Stimulated activated naive B cell treated with anti-CD40 and anti-IgM and Interleukin-4, amounts not matched to agents 10 μg/mL and 1 μg/mL and 100 μg/mL, for 72 hours (primary cell): Measurements from ENCODE around the gene CD86.

Source experiments
- ATAC-seq, 2 donors: fragments of 150-1000 bp; cut with Tn5 transposase; replicated peaks; 2 replicates each; pipeline ENCODE4 v1.10.0; 2021; ENCODE audit warnings: moderate library complexity in 1 of 2
- DNase-seq: peaks from one replicate; pipeline ENCODE4 v3.0.0; 2021
- H3K27ac Mint-ChIP-seq: one replicate; pipeline ENCODE4 v1.8.0; 2022; ENCODE audit warnings: mild to moderate bottlenecking, mixed read lengths
- H3K27me3 Mint-ChIP-seq, 2 donors: one replicate each; pipeline ENCODE4 v1.8.0; 2022; ENCODE audit warnings: mixed read lengths in 2 of 2
- H3K36me3 Mint-ChIP-seq, 2 donors: one replicate each; pipeline ENCODE4 v1.8.0; 2022; ENCODE audit warnings: mixed read lengths in 2 of 2, mild to moderate bottlenecking in 1 of 2
- H3K4me1 Mint-ChIP-seq, 2 donors: one replicate each; pipeline ENCODE4 v1.8.0; 2022; ENCODE audit warnings: mixed read lengths in 2 of 2, mild to moderate bottlenecking in 1 of 2
- H3K4me3 Mint-ChIP-seq, 2 donors: one replicate each; pipeline ENCODE4 v1.8.0; 2022; ENCODE audit warnings: mild to moderate bottlenecking in 2 of 2, mixed read lengths in 2 of 2, moderate library complexity in 1 of 2
- H3K9me3 Mint-ChIP-seq, 2 donors: one replicate each; pipeline ENCODE4 v1.8.0; 2022; ENCODE audit warnings: mixed read lengths in 2 of 2, mild to moderate bottlenecking in 1 of 2

CD86 gene

GRCh38 chr3:122055215-122055614 lies at the start of gene CD86:
TSS of gene CD86 (plus strand) at chr3:122055362. CDS start at chr3:122055490, 128 bp downstream.
- Mint-ChIP-seq H3K4me3 (peak within 1 kb of the TSS; percentile 65 to 74), H3K9me3 (no peaks in the 10 kb centered on the region), H3K27ac (peak within 1 kb of the TSS; percentile 43), H3K27me3 (peaks cover 0 to 4% of the 10 kb centered on the region in 2 donors), H3K4me1 (peaks cover 35 to 58% of the 10 kb centered on the region in 2 donors), H3K36me3 (peaks cover 17 to 42% of the 10 kb centered on the region in 2 donors)
- ATAC-seq (peak; percentile 99), DNase-seq (peak; percentile 78)

DNA sequence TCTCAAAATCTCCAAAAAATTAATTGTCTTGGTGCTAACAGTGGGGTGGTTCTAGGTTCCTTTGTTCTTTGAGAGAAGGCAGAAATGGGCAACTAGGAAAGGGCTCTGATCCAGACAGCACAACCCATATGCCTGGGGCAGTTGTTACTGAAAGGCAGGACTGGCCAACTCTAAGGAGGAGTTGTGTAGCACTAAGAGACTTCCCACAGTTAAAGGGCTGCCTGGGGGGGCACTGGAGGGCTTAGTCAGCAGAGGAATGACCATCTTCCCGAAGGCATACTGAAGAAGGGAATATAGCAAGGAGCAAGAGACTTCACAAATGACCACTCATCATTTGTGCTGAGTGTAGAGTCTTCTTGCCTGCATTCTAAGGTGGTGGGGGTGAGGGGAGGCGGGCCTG lies 48.9 kb upstream of the CD86 start:
- DNase-seq: no peak
- Mint-ChIP-seq H3K4me3 (no peak overlapping the region), H3K4me1 (peaks cover 51 to 55% of the 10 kb centered on the region in 2 donors), H3K27me3 (no peaks in the 10 kb centered on the region), H3K27ac (peak overlapping the region; percentile 10), H3K36me3 (peaks cover 0 to 4% of the 10 kb centered on the region in 2 donors), H3K9me3 (no peaks in the 10 kb centered on the region)
- ATAC-seq: no peak

DNA sequence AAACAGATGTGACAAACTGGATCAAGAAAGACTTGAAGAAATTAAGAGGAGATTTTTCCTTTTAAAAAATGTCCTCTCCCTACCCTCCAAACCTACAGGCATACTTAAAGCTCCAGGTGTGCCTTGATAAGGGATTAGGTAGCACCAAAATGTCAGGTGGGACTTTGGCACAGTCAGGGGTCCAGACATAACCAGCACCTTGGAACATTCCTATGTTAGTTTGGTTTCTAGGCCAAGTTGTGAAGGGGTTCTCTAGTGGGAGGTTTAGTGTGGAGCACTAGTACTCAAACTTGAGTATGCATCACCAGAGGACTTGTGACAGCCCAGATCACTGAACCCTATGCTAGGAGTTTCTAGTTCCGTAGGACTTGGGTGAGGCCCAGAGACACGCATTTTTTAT lies 47.0 kb upstream of the CD86 start:
- Mint-ChIP-seq H3K36me3 (no peaks in the 10 kb centered on the region), H3K27ac (no peak overlapping the region), H3K9me3 (no peaks in the 10 kb centered on the region), H3K4me1 (peaks cover 56 to 59% of the 10 kb centered on the region in 2 donors), H3K4me3 (no peak overlapping the region), H3K27me3 (no peaks in the 10 kb centered on the region)
- ATAC-seq (no peak), DNase-seq (no peak)

- no peak overlapping the region for H3K4me3 Mint-ChIP-seq
- H3K27ac Mint-ChIP-seq: no peak overlapping the region
- H3K36me3 Mint-ChIP-seq: no peaks in the 10 kb centered on the region
- H3K9me3 Mint-ChIP-seq: peaks cover 0 to 1% of the 10 kb centered on the region in 2 donors
- ATAC-seq (no peak), DNase-seq (no peak)
- no peaks in the 10 kb centered on the region for H3K27me3 Mint-ChIP-seq
- H3K4me1 Mint-ChIP-seq: peaks cover 45 to 50% of the 10 kb centered on the region in 2 donors
Measured at GRCh38 chr3:122010506-122010905, 44.7 kb upstream of the CD86 start.

GRCh38 chr3:122011396-122011795 lies 43.8 kb upstream of the CD86 start:
- no peak for ATAC-seq
- no peaks in the 10 kb centered on the region for H3K27me3 Mint-ChIP-seq
- DNase-seq: no peak
- H3K27ac Mint-ChIP-seq: no peak overlapping the region
- peaks cover 49% of the 10 kb centered on the region in 2 donors for H3K4me1 Mint-ChIP-seq
- peaks cover 4 to 8% of the 10 kb centered on the region in 2 donors for H3K36me3 Mint-ChIP-seq
- H3K9me3 Mint-ChIP-seq: peaks cover 6% of the 10 kb centered on the region in 2 donors
- no peak overlapping the region for H3K4me3 Mint-ChIP-seq

DNA sequence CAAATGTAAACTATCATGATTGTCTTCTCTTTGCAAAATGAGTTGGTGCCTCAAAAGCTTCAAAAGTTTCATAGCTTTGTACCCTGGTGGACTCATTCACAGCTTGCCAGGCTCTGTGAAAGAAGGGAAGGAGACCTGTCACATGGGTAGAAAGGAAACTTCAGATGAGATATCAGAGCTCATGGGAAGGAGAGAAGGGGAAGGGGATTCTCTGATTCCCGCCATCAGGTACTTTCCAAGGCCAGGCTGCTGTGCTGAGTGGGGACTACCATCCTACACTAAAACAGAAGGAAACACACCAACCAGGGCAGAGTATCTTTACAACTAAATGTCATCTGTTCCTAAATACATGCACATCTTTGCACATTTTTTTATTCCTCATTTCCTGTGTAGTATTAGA lies 42.3 kb upstream of the CD86 start:
- ATAC-seq: peak in 1 of 2 donors; percentile 13
- Mint-ChIP-seq H3K4me3 (peak overlapping the region in 1 of 2 donors; percentile 11), H3K4me1 (peaks cover 40 to 48% of the 10 kb centered on the region in 2 donors), H3K27ac (peak overlapping the region; percentile 59), H3K9me3 (peaks cover 6% of the 10 kb centered on the region in 2 donors), H3K27me3 (no peaks in the 10 kb centered on the region), H3K36me3 (peaks cover 4 to 10% of the 10 kb centered on the region in 2 donors)
- no peak for DNase-seq

- DNase-seq: no peak
- Mint-ChIP-seq H3K27ac (no peak overlapping the region), H3K36me3 (peaks cover 4 to 10% of the 10 kb centered on the region in 2 donors), H3K4me1 (peaks cover 40 to 48% of the 10 kb centered on the region in 2 donors), H3K9me3 (peaks cover 6% of the 10 kb centered on the region in 2 donors), H3K4me3 (no peak overlapping the region), H3K27me3 (no peaks in the 10 kb centered on the region)
- no peak for ATAC-seq
Measured at GRCh38 chr3:122013448-122013925, 41.7 kb upstream of the CD86 start.

- ATAC-seq: peak; percentile 99 to 100
- Mint-ChIP-seq H3K4me3 (no peak overlapping the region), H3K4me1 (peaks cover 39 to 46% of the 10 kb centered on the region in 2 donors), H3K27ac (no peak overlapping the region), H3K27me3 (no peaks in the 10 kb centered on the region), H3K9me3 (peaks cover 6% of the 10 kb centered on the region in 2 donors), H3K36me3 (peaks cover 4 to 10% of the 10 kb centered on the region in 2 donors)
- peak; percentile 67 for DNase-seq
Measured at GRCh38 chr3:122014741-122015140, 40.4 kb upstream of the CD86 start.

GRCh38 chr3:122019493-122019892 lies 35.7 kb upstream of the CD86 start:
- peaks cover 4 to 10% of the 10 kb centered on the region in 2 donors for H3K36me3 Mint-ChIP-seq
- H3K27ac Mint-ChIP-seq: no peak overlapping the region
- H3K4me3 Mint-ChIP-seq: no peak overlapping the region
- H3K9me3 Mint-ChIP-seq: peaks cover 6% of the 10 kb centered on the region in 2 donors
- peaks cover 28 to 36% of the 10 kb centered on the region in 2 donors for H3K4me1 Mint-ChIP-seq
- ATAC-seq (no peak), DNase-seq (no peak)
- H3K27me3 Mint-ChIP-seq: no peaks in the 10 kb centered on the region

GRCh38 chr3:122021037-122021436 lies 34.1 kb upstream of the CD86 start:
- Mint-ChIP-seq H3K4me1 (peaks cover 22 to 33% of the 10 kb centered on the region in 2 donors), H3K36me3 (peaks cover under 1 to 5% of the 10 kb centered on the region in 2 donors), H3K27ac (no peak overlapping the region), H3K9me3 (peaks cover under 1 to 1% of the 10 kb centered on the region in 2 donors), H3K4me3 (peak overlapping the region in 1 of 2 donors; percentile 39), H3K27me3 (no peaks in the 10 kb centered on the region)
- no peak for DNase-seq
- no peak for ATAC-seq

DNA sequence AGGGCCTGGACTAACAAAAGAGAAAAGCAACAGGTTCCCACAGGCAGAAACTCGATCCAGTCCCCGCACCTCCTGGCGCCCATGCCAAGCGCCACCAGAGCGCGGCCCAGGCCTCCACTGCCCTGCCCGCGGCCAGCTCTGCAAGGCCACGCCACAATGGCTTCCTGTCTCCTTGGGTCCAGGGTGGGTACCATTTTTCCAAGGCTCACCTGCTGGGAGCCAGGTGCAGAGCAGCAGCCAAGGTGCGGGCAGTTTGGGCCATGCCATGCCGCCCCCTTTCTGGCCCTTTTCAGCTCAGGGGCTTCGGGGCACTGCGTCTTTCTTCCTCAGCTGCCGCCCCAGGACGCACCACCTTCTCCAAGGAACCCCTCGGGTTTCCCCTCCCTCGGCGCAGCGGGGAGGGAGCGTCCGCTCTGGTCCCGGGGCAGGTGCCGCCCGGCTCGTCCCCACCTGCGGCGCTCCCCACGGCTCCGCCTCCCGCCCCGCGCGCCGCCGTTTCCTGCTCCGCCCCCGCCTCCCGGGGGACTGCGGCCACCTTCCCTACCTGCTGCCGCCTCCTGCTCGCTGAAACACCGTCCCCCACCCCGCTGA lies 33.3 kb upstream of the CD86 start, which contains the start of gene ILDR1:
Gene ILDR1, minus strand, starts transcription at position 437 of the 591 bp plus-strand sequence. Its CDS starts 170 bp downstream, at position 267.
- DNase-seq (no peak), ATAC-seq (peak; percentile 76 to 82)
- Mint-ChIP-seq H3K4me3 (peak within 1 kb of the TSS; percentile 80 to 86), H3K36me3 (no peaks in the 10 kb centered on the region), H3K27ac (peak within 1 kb of the TSS; percentile 38), H3K9me3 (no peaks in the 10 kb centered on the region), H3K4me1 (peaks cover 22 to 31% of the 10 kb centered on the region in 2 donors), H3K27me3 (no peaks in the 10 kb centered on the region)

DNA sequence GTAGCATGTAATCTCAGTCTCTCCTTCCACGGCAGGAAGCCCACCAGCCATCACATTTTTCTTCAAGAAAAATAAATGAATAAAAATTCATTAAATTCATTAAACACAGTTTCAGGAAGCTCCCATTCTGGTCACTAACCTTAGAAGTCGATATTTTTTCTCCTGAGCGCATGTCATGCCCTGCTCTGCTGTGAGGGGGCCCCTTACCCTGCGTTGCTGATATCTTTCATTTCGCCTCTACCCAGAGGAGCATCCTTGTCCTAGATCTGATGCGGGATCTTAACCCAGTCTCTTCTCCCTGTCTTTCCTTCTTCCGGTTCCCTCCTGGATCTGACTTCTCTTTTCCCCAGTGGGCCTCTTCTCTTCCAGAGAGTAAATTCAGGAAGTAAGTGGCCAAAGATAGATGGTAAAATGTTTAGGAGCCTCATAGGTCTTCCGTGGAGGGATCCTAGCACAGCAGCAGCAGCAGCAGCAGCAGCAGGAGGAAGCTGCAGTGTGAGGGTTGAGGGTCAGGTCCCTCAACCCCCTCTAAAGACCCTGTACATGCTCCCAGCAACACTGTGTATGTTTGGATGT lies 31.7 kb upstream of the CD86 start:
- ATAC-seq (no peak), DNase-seq (no peak)
- Mint-ChIP-seq H3K27me3 (no peaks in the 10 kb centered on the region), H3K27ac (peak overlapping the region; percentile 72), H3K4me3 (peak overlapping the region in 1 of 2 donors; percentile 14), H3K9me3 (no peaks in the 10 kb centered on the region), H3K4me1 (peaks cover 22 to 31% of the 10 kb centered on the region in 2 donors), H3K36me3 (no peaks in the 10 kb centered on the region)

GRCh38 chr3:122024800-122025199 lies 30.4 kb upstream of the CD86 start:
- no peak overlapping the region for H3K27ac Mint-ChIP-seq
- no peaks in the 10 kb centered on the region for H3K36me3 Mint-ChIP-seq
- H3K9me3 Mint-ChIP-seq: no peaks in the 10 kb centered on the region
- ATAC-seq (no peak), DNase-seq (no peak)
- H3K4me1 Mint-ChIP-seq: peaks cover 21 to 31% of the 10 kb centered on the region in 2 donors
- H3K4me3 Mint-ChIP-seq: no peak overlapping the region
- no peaks in the 10 kb centered on the region for H3K27me3 Mint-ChIP-seq

DNA sequence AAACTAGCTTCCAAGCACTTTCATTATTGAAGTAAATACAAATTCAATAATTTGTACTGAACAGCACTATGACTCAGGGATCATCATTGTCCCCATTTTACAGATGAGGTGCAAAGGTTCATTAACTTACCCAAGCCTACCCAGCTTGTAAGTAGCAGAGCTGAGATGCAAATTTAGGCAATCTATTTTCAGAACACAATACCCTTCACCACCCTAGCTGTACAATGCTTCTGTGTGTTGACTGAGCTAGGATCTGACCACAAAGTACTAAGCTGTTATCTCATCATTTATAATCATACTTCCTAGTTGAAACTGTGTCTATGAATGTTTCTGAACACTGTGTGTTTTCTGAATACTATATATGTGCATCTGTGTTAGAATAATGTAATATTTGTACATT lies 29.9 kb upstream of the CD86 start:
- Mint-ChIP-seq H3K4me1 (peaks cover 21 to 35% of the 10 kb centered on the region in 2 donors), H3K36me3 (peaks cover 0 to under 1% of the 10 kb centered on the region in 2 donors), H3K27ac (no peak overlapping the region), H3K4me3 (no peak overlapping the region), H3K27me3 (no peaks in the 10 kb centered on the region), H3K9me3 (no peaks in the 10 kb centered on the region)
- DNase-seq: no peak
- ATAC-seq: peak; percentile 70 to 72
